Endothelial cell of umbilical vein (primary cell): ENCODE results near the gene NEK6. TPM values are rescaled to one million over a fixed set of nuclear protein-coding genes. Genes with fewer than 3 reads are reported as not detected.

Experiments used
- BruUV-seq: library from RNA; stranded (reverse); fragments of 400-500 nt; replicated peaks from 2 replicates; lab custom pipeline; 2021; lab: Mats Ljungman, UMichigan
- CTCF ChIA-PET: fragments of 300-600, 350-600 bp; sonication (Branson Sonifier 250); formaldehyde crosslinking; loops from one replicate; lab custom pipeline; 2021; ENCODE audit warnings: antibody characterized with exemption, inconsistent platforms; lab: Charles Lee
- POLR2A ChIA-PET: fragments of 300-600, 350-600 bp; sonication (Branson Sonifier 250); formaldehyde crosslinking; loops from one replicate; lab custom pipeline; 2021; ENCODE audit warnings: antibody characterized with exemption, inconsistent platforms; lab: Charles Lee
- DNase-seq: peaks from one replicate; pipeline ENCODE4 v3.0.0-alpha.2; 2011; ENCODE audit warnings: low read depth, low spot score
- FAIRE-seq: peaks from 2 replicates; lab custom pipeline; 2011; peaks lifted over from hg19 to GRCh38; lab: Jason Lieb, UNC
- H2AFZ ChIP-seq: 2 replicates; pipeline ENCODE4 v1.6.0; 2012; ENCODE audit warnings: low read depth, low read length, control low read depth, inconsistent platforms
- H3K27ac ChIP-seq: 2 replicates; pipeline ENCODE4 v1.5.1; 2011; ENCODE audit warnings: low read depth, mild to moderate bottlenecking, control low read depth, low read length, moderate library complexity; ENCODE audit not compliant: insufficient read depth
- H3K27me3 ChIP-seq, 2 experiments: 2 replicates each; pipeline versions ENCODE4 v1.6.0 to v1.6.1; 2011; ENCODE audit warnings: low read length in 2 of 2, mixed read lengths in 1 of 2; ENCODE audit not compliant: control insufficient read depth in 2 of 2, insufficient read depth in 2 of 2
- H3K36me3 ChIP-seq, 2 experiments: 2 replicates in 1 of 2; 3 replicates in 1 of 2; pipeline ENCODE4 v1.5.1; 2011; ENCODE audit warnings: low read length in 2 of 2, mild to moderate bottlenecking in 1 of 2, moderate library complexity in 1 of 2; ENCODE audit not compliant: control insufficient read depth in 2 of 2, insufficient read depth in 2 of 2; ENCODE audit errors: extremely low read depth in 1 of 2
- H3K4me1 ChIP-seq: 3 replicates; pipeline ENCODE4 v1.5.1; 2011; ENCODE audit warnings: mild to moderate bottlenecking, low read length; ENCODE audit not compliant: control insufficient read depth, insufficient read depth; ENCODE audit errors: extremely low read depth
- H3K4me2 ChIP-seq: 2 replicates; pipeline ENCODE4 v1.6.1; 2011; ENCODE audit warnings: low read length, control low read depth, mixed read lengths; ENCODE audit not compliant: insufficient read depth
- H3K4me3 ChIP-seq, 3 experiments: fragments of 200-600 bp in 1 of 3; sonication (generic), shearing (Covaris generic) in 1 of 3; replicated peaks in 1 of 3; 2 replicates each; pipeline ENCODE4 v1.5.1; 2011 to 2016; ENCODE audit warnings: control low read depth in 3 of 3, low read length in 3 of 3, mild to moderate bottlenecking in 2 of 3, inconsistent platforms in 1 of 3, low read depth in 1 of 3, moderate library complexity in 1 of 3; ENCODE audit not compliant: insufficient read depth in 1 of 3
- H3K79me2 ChIP-seq: 2 replicates; pipeline ENCODE4 v1.6.0; 2012; ENCODE audit warnings: low read length, inconsistent platforms; ENCODE audit not compliant: control insufficient read depth, insufficient read depth
- H3K9ac ChIP-seq: replicated peaks from 2 replicates; pipeline ENCODE3; 2011; ENCODE audit warnings: low read length, control low read depth; ENCODE audit not compliant: insufficient read depth; ENCODE audit errors: extremely low read depth
- H3K9me1 ChIP-seq: replicated peaks from 3 replicates; pipeline ENCODE4 v1.6.0; 2011; ENCODE audit warnings: mild to moderate bottlenecking, low read length; ENCODE audit not compliant: control insufficient read depth, insufficient read depth; ENCODE audit errors: extremely low read depth
- H3K9me3 ChIP-seq: replicated peaks from 2 replicates; pipeline ENCODE4 v1.5.1; 2012; ENCODE audit warnings: low read length, inconsistent platforms; ENCODE audit not compliant: control insufficient read depth, insufficient read depth
- H4K20me1 ChIP-seq: replicated peaks from 2 replicates; pipeline ENCODE3; 2011; ENCODE audit warnings: mild to moderate bottlenecking, low read length; ENCODE audit not compliant: control insufficient read depth, insufficient read depth; ENCODE audit errors: extremely low read depth
- EZH2 ChIP-seq: IDR thresholded peaks from 2 replicates; pipeline ENCODE4 v1.6.1; 2012; ENCODE audit warnings: borderline replicate concordance, low read depth, mild to moderate bottlenecking, moderate library complexity, low read length, inconsistent platforms; ENCODE audit not compliant: severe bottlenecking
- FOS ChIP-seq: IDR thresholded peaks from 2 replicates; pipeline ENCODE4 v1.6.1; 2011; ENCODE audit warnings: mild to moderate bottlenecking, low read length, moderate library complexity, borderline replicate concordance; ENCODE audit not compliant: insufficient read depth
- GATA2 ChIP-seq: IDR thresholded peaks from 2 replicates; pipeline ENCODE4 v1.7.0; 2011; ENCODE audit warnings: low read depth, mild to moderate bottlenecking, moderate library complexity, mixed read lengths, low read length; ENCODE audit not compliant: insufficient read length, insufficient read depth
- JUN ChIP-seq: IDR thresholded peaks from 2 replicates; pipeline ENCODE4 v1.6.1; 2011; ENCODE audit warnings: borderline replicate concordance, low read depth; ENCODE audit not compliant: insufficient read length, insufficient read depth
- MYC ChIP-seq: IDR thresholded peaks from one replicate; pipeline ENCODE4 v1.6.1; 2011; ENCODE audit warnings: mild to moderate bottlenecking, low read depth, low read length
- POLR2A ChIP-seq: IDR thresholded peaks from 2 replicates; pipeline ENCODE4 v1.6.1; 2012; ENCODE audit warnings: low read depth, mild to moderate bottlenecking, control low read depth, low read length
- POLR2AphosphoS5 ChIP-seq: IDR thresholded peaks from 2 replicates; pipeline ENCODE4 v1.6.1; 2012; ENCODE audit warnings: low read depth, mild to moderate bottlenecking, control low read depth, low read length, moderate library complexity; ENCODE audit not compliant: insufficient read depth
- dilution Hi-C: fragments of 300-500 bp; cut with MboI; formaldehyde crosslinking; loops from one replicate; pipeline ENCODE4 v1.15.0; 2019; ENCODE audit warnings: low sequenced_read_pairs; ENCODE audit not compliant: extremely low pct_ligation_motif_present
- intact Hi-C: fragments of 100-400 bp; cut with micrococcal nuclease; formaldehyde crosslinking; loops from one replicate; pipeline ENCODE4 v1.10.0; 2022
- polyA plus RNA-seq, 4 experiments: library from polyadenylated mRNA; depleted of rRNA in 3 of 4; stranded (reverse) in 3 of 4; unstranded in 1 of 4; fragments of >200 nt; gene quantifications; 2 replicates each; pipeline versions ENCODE4 v1.2.1 to v1.2.3, GENCODE V29; 2011 to 2012; ENCODE audit warnings: missing spikeins in 1 of 4
- total RNA-seq: library from RNA; stranded (reverse); gene quantifications from 2 replicates; pipeline ENCODE4 v1.2.3, GENCODE V29; 2021
- TF ChIP-seq, protein P1 (sequence below), 2 donors: IDR thresholded peaks; 1 replicate in 1 of 2; 2 replicates in 1 of 2; pipeline ENCODE4 v1.5.1; 2011; ENCODE audit warnings: low read length in 2 of 2, mild to moderate bottlenecking in 2 of 2, moderate library complexity in 2 of 2, control low read depth in 1 of 2, inconsistent platforms in 1 of 2, low read depth in 1 of 2; ENCODE audit not compliant: insufficient read depth in 1 of 2; ENCODE audit errors: extremely low read depth in 1 of 2
- TF ChIP-seq, protein P2 (sequence below): IDR thresholded peaks from 2 replicates; pipeline ENCODE4 v1.6.1; 2011; ENCODE audit not compliant: insufficient read depth, insufficient read length

NEK6 gene
- total and polyA plus RNA-seq, 2 donors (not counting 3 experiments of a cell fraction or from before 2014, with no cell fraction given): 64.3 to 67.1 TPM

DNA sequence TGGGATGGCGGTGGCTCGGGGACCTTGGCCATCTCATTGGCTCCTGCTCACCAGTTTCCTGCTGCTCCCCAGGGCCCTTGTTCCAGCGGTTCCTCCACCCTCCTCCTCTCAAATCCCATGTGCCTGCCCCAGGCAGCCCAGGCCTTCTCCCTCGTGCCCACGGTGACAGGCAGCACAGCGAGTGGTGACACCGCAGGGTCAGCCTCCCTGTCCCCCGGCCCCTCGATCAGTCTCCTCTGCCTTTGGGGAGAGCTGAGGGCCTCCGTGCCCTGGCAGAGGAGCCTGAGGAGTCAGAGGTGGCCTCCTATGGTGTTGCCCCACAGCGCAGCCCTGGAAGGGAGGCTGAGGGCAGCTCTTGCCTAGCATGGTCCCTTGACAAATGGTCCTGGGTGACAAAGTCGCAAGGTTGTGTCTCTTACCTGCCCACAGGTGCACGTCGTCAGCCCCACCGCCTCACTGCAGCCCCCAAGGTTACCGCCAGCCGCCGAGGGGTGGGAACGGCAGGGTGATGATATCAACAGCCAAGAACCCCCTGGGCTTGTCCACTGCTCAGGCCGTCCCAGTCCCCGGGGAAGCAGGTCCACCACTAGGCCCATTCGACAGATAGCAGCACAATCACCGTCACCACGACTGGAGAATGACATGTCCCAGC is 49.8 kb downstream of the NEK6 start:
- no peak for FAIRE-seq
- no peaks in the 10 kb centered on the region for H3K9me1 ChIP-seq
- no peak overlapping the region for H2AFZ ChIP-seq
- H3K79me2 ChIP-seq: peaks cover 44% of the 10 kb centered on the region
- peaks cover 31% of the 10 kb centered on the region for H3K4me1 ChIP-seq
- intact Hi-C loops (loop anchor here (2.0 kb wide), 1 partner anchor 175 kb away; no protein-coding TSS in a partner anchor), dilution Hi-C loops (loop anchor here (25.0 kb wide), 1 partner anchor 95 kb away; no protein-coding TSS in a partner anchor)
- peaks cover 3 to 20% of the 10 kb centered on the region in 2 experiments for H3K36me3 ChIP-seq
- no peaks in the 10 kb centered on the region for H4K20me1 ChIP-seq
- ChIA-PET POLR2A (no interaction called here), CTCF (interaction anchor here (4.7 kb wide), 1 partner anchor 175 kb away, joined by 29 read pairs; no protein-coding TSS in a partner anchor)
- no peak overlapping the region for H3K4me2 ChIP-seq
- H3K27me3 ChIP-seq: no peaks in the 10 kb centered on the region
- BruUV-seq: no TSS peak
- TF ChIP-seq EZH2: no peak
- TF ChIP-seq, protein P1, sequence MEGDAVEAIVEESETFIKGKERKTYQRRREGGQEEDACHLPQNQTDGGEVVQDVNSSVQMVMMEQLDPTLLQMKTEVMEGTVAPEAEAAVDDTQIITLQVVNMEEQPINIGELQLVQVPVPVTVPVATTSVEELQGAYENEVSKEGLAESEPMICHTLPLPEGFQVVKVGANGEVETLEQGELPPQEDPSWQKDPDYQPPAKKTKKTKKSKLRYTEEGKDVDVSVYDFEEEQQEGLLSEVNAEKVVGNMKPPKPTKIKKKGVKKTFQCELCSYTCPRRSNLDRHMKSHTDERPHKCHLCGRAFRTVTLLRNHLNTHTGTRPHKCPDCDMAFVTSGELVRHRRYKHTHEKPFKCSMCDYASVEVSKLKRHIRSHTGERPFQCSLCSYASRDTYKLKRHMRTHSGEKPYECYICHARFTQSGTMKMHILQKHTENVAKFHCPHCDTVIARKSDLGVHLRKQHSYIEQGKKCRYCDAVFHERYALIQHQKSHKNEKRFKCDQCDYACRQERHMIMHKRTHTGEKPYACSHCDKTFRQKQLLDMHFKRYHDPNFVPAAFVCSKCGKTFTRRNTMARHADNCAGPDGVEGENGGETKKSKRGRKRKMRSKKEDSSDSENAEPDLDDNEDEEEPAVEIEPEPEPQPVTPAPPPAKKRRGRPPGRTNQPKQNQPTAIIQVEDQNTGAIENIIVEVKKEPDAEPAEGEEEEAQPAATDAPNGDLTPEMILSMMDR (IDR thresholded peaks at IDR 0.05; ENCODE audit: extremely low read depth in 1 of 2, insufficient read depth in 1 of 2, low read depth in 1 of 2, low read length in 2 of 2): no peak
- TF ChIP-seq, protein P2, sequence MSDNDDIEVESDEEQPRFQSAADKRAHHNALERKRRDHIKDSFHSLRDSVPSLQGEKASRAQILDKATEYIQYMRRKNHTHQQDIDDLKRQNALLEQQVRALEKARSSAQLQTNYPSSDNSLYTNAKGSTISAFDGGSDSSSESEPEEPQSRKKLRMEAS: no peak
- TF ChIP-seq GATA2: no peak
- TF ChIP-seq JUN: no peak
- no peak for TF ChIP-seq POLR2AphosphoS5
- no peak for TF ChIP-seq FOS
- TF ChIP-seq MYC: no peak
- no peak for TF ChIP-seq POLR2A
- H3K4me3 ChIP-seq: no peak overlapping the region
- H3K9me3 ChIP-seq: no peaks in the 10 kb centered on the region
- H3K9ac ChIP-seq: no peak overlapping the region
- H3K27ac ChIP-seq: peak overlapping the region; percentile 75
- DNase-seq: no peak
